HCEC 1CT (cell line): Measurements from ENCODE around the gene SLC39A8.

Experiments
- DNase-seq: peaks from one replicate; pipeline ENCODE4 v3.0.0-alpha.2; 2017

SLC39A8 gene

GRCh38 chr4:102219129-102219528, 126.2 kb downstream of the SLC39A8 start:
- DNase-seq = no peak

- DNase-seq = no peak
Measured at GRCh38 chr4:102218656-102219055, 126.6 kb downstream of the SLC39A8 start.

DNA sequence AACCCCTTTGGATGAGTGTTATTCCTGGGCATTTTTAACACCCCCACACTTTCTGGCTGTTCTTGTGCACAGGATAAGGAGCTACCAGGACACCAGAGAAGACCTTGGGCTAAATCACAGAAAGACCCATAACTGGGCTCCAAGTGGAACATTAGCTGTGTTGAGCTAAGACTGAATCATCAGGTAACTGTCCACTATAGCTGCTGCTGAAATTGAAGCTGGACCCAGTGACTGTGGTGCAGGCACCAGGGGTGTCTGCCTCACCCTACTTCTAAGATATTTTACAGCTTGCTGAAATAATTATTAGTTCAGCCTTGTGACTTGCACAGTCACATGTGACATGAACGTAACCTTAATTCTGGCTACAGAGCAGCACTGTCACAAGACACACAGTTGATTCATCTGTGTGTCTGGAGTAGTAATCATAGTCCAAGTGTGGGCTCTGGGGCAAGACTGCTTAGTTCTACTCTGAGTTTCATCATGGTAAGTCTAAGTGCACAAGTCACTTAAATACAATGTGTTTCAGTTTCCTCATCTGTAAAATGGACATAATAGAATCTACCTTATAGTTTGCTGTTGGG, 127.4 kb downstream of the SLC39A8 start:
- DNase-seq = no peak

- no peak for DNase-seq
Measured at GRCh38 chr4:102217345-102217744, 127.9 kb downstream of the SLC39A8 start.

GRCh38 chr4:102216666-102217065, 128.6 kb downstream of the SLC39A8 start:
- DNase-seq = no peak

GRCh38 chr4:102213031-102213430, 132.3 kb downstream of the SLC39A8 start:
- no peak for DNase-seq
